SK-N-SH (cell line): Measurements from ENCODE around the gene ITGA2. TPM values are rescaled to one million over a fixed set of nuclear protein-coding genes. Genes with fewer than 3 reads are reported as not detected.
A peak's percentile ranks its signal among the peaks of the same experiment; 100 is the strongest.

Experiments used
- CTCF ChIA-PET: fragments of 300-600, 350-600 bp; formaldehyde crosslinking; extraction: SDS; loops from one replicate; lab custom pipeline; 2021; lab: Yijun Ruan, JAX
- POLR2A ChIA-PET: fragments of 350-600 bp; sonication (Branson Sonifier 250); formaldehyde crosslinking; extraction: SDS; loops from one replicate; lab custom pipeline; 2020; ENCODE audit warnings: antibody characterized with exemption, inconsistent platforms; lab: Yijun Ruan, JAX
- DNase-seq: peaks from one replicate; pipeline ENCODE4 v3.0.0; 2012
- H2AFZ ChIP-seq: fragments of 200-600 bp; sonication (generic); 2 replicates; pipeline ENCODE4 v1.8.1; 2016; ENCODE audit warnings: antibody characterized with exemption, mild to moderate bottlenecking, low read depth
- H3F3A ChIP-seq: fragments of 200-600 bp; sonication (generic); replicated peaks from 2 replicates; pipeline ENCODE3; 2016; ENCODE audit warnings: antibody characterized with exemption, mild to moderate bottlenecking; ENCODE audit not compliant: insufficient read depth
- H3K27ac ChIP-seq, 2 experiments: fragments of 200-500 bp in 1 of 2; fragments of 200-600 bp in 1 of 2; sonication (Bioruptor generic) in 1 of 2; sonication (generic), shearing (Covaris generic) in 1 of 2; 2 replicates each; pipeline versions ENCODE4 v1.5.1 to v1.6.1; 2014 to 2016; ENCODE audit warnings: low read depth in 2 of 2, inconsistent platforms in 1 of 2, low read length in 1 of 2, mild to moderate bottlenecking in 1 of 2, mixed read lengths in 1 of 2
- H3K27me3 ChIP-seq: fragments of 200-600 bp; sonication (generic), shearing (Covaris generic); 2 replicates; pipeline ENCODE4 v1.6.1; 2016; ENCODE audit warnings: mixed run types; ENCODE audit not compliant: insufficient read depth
- H3K36me3 ChIP-seq, 2 experiments: fragments of 200-500 bp in 1 of 2; fragments of 200-600 bp in 1 of 2; sonication (Bioruptor generic) in 1 of 2; sonication (generic) in 1 of 2; replicated peaks in 1 of 2; 2 replicates each; pipeline versions ENCODE3 to v1.5.1; 2014 to 2016; ENCODE audit warnings: low read length in 1 of 2, mild to moderate bottlenecking in 1 of 2; ENCODE audit not compliant: insufficient read depth in 2 of 2, control insufficient read depth in 1 of 2
- H3K4me1 ChIP-seq, 2 experiments: fragments of 200-500 bp in 1 of 2; fragments of 200-600 bp in 1 of 2; sonication (Bioruptor generic) in 1 of 2; sonication (generic), shearing (Covaris generic) in 1 of 2; 2 replicates each; pipeline versions ENCODE4 v1.5.1 to v1.6.1; 2014 to 2016; ENCODE audit warnings: low read depth in 1 of 2, low read length in 1 of 2, mixed run types in 1 of 2; ENCODE audit not compliant: insufficient read depth in 2 of 2, control insufficient read depth in 1 of 2
- H3K4me2 ChIP-seq: fragments of 200-600 bp; sonication (generic), shearing (Covaris generic); 2 replicates; pipeline ENCODE4 v1.6.1; 2017; ENCODE audit warnings: mixed run types
- H3K4me3 ChIP-seq, 2 experiments: fragments of 200-500 bp in 1 of 2; fragments of 200-600 bp in 1 of 2; sonication (Bioruptor generic) in 1 of 2; sonication (generic), shearing (Covaris generic) in 1 of 2; 2 replicates each; pipeline versions ENCODE4 v1.5.1 to v1.8.1; 2014 to 2016; ENCODE audit warnings: low read depth in 2 of 2, inconsistent platforms in 1 of 2, low read length in 1 of 2, mild to moderate bottlenecking in 1 of 2, mixed read lengths in 1 of 2, moderate library complexity in 1 of 2
- H3K79me2 ChIP-seq: fragments of 200-600 bp; sonication (generic); 2 replicates; pipeline ENCODE4 v1.8.1; 2017; ENCODE audit warnings: mild to moderate bottlenecking; ENCODE audit not compliant: insufficient read depth
- H3K9ac ChIP-seq: fragments of 200-600 bp; sonication (generic); 2 replicates; pipeline ENCODE4 v1.6.1; 2017; ENCODE audit warnings: mixed run types
- H3K9me2 ChIP-seq: fragments of 200-600 bp; sonication (generic); 2 replicates; pipeline ENCODE4 v1.6.1; 2017; ENCODE audit warnings: mixed run types
- H3K9me3 ChIP-seq: fragments of 200-600 bp; sonication (generic); 2 replicates; pipeline ENCODE4 v1.6.1; 2017; ENCODE audit warnings: mixed run types, mild to moderate bottlenecking, moderate library complexity
- H4K20me1 ChIP-seq: fragments of 200-600 bp; sonication (generic); 2 replicates; pipeline ENCODE4 v1.6.1; 2017; ENCODE audit warnings: mild to moderate bottlenecking, mixed run types; ENCODE audit not compliant: insufficient read depth
- FOSL2 ChIP-seq: IDR thresholded peaks from 2 replicates; pipeline ENCODE4 v1.4.0; 2012; ENCODE audit warnings: low read depth, mild to moderate bottlenecking, moderate library complexity, borderline replicate concordance
- GABPA ChIP-seq: IDR thresholded peaks from 2 replicates; pipeline ENCODE4 v1.4.0; 2012; ENCODE audit warnings: low read depth, mild to moderate bottlenecking
- GATA2 ChIP-seq: sonication (generic); formaldehyde crosslinking; IDR thresholded peaks from 2 replicates; pipeline ENCODE4 v1.5.0; 2020; ENCODE audit warnings: mild to moderate bottlenecking, missing genetic modification reagents
- MEF2A ChIP-seq: IDR thresholded peaks from 2 replicates; pipeline ENCODE4 v1.4.0; 2012; ENCODE audit warnings: low read depth, borderline replicate concordance
- MXI1 ChIP-seq: IDR thresholded peaks from 2 replicates; pipeline ENCODE4 v1.6.1; 2012; ENCODE audit warnings: mild to moderate bottlenecking, low read depth, low read length, improper control_type of control experiment
- NFIC ChIP-seq: IDR thresholded peaks from 2 replicates; pipeline ENCODE4 v1.4.0; 2012; ENCODE audit warnings: borderline replicate concordance
- NRF1 ChIP-seq: IDR thresholded peaks from 2 replicates; pipeline ENCODE4 v1.6.1; 2012; ENCODE audit warnings: low read depth, mild to moderate bottlenecking, low read length
- RAD21 ChIP-seq: IDR thresholded peaks from 2 replicates; pipeline ENCODE4 v1.6.1; 2012; ENCODE audit warnings: mild to moderate bottlenecking, low read length
- RCOR1 ChIP-seq: fragments of 150-350 bp; IDR thresholded peaks from 2 replicates; pipeline ENCODE4 v1.6.1; 2017; ENCODE audit warnings: antibody characterized with exemption, low read length
- RFX5 ChIP-seq: IDR thresholded peaks from 2 replicates; pipeline ENCODE4 v1.6.1; 2012; ENCODE audit warnings: mild to moderate bottlenecking, improper control_type of control experiment, low read length
- SMC3 ChIP-seq: IDR thresholded peaks from 2 replicates; pipeline ENCODE4 v1.6.1; 2012; ENCODE audit warnings: low read depth, low read length, improper control_type of control experiment
- TEAD4 ChIP-seq: IDR thresholded peaks from 2 replicates; pipeline ENCODE4 v1.4.0; 2012; ENCODE audit warnings: mild to moderate bottlenecking, borderline replicate concordance; ENCODE audit not compliant: insufficient read depth
- USF1 ChIP-seq: IDR thresholded peaks from 2 replicates; pipeline ENCODE4 v1.4.0; 2012; ENCODE audit warnings: low read depth, borderline replicate concordance
- ZBTB33 ChIP-seq: IDR thresholded peaks from 2 replicates; pipeline ENCODE4 v1.4.0; 2012; ENCODE audit warnings: low read depth, borderline replicate concordance
- WGBS: methylation state at CpG from one replicate; pipeline ENCODE4 v1.1.6; 2017; ENCODE audit warnings: low lambda C conversion rate; 5-methylcytosine and 5-hydroxymethylcytosine counted together
- polyA plus RNA-seq, 3 experiments: library from polyadenylated mRNA; depleted of rRNA; stranded (reverse); fragments of >200 nt; gene quantifications; 2 replicates each; pipeline ENCODE4 v1.2.3, GENCODE V29; 2012
- TF ChIP-seq, protein P1 (sequence below): IDR thresholded peaks from 2 replicates; pipeline ENCODE4; 2012

The ITGA2 gene
- polyA plus RNA-seq, 1 of the 3 experiments (the other 2 are of a cell fraction) = 38.2 TPM

DNA sequence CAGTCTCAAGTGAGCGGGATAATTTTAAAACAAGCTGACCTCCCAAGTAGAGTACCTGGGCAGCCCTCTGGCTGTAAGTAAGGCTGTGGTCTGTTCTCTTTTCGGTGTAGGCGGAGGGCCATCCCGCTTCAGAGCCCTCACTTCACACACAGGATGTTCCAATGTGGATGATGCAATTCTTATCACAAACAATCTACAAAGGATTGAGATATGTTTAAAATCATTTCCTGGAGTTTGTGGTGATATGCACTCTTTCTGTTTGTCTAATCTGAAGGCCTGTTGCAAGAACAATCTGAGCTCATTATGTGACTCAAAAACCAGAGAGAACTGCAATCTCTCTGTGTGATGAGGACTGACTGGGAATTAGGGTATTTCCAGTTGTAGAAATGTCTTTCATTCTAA is 42.5 kb downstream of the ITGA2 start (continued):
- TF ChIP-seq NFIC (peak; percentile 87), RFX5 (no peak), MEF2A (peak; percentile 25; the same call in 1 of the 2 replicates), ZBTB33 (peak; percentile 79; the same call in 1 of the 2 replicates), GATA2 (CRISPR knock-in tag) (no peak), NRF1 (no peak), MXI1 (no peak), SMC3 (0 out of 2 replicates have a peak, but pooled peaks have one; percentile 2)

GRCh38 chr5:53032188-53032587 is 43.0 kb downstream of the ITGA2 start:
- H3K9ac ChIP-seq = peak overlapping the region; percentile 65; the same call in 1 of the 2 replicates
- H3K9me2 ChIP-seq = no peaks in the 10 kb centered on the region
- no peak overlapping the region for H3K4me3 ChIP-seq
- peaks cover 71% of the 10 kb centered on the region for H3K79me2 ChIP-seq
- H4K20me1 ChIP-seq = no peaks in the 10 kb centered on the region
- peaks cover 5 to 73% of the 10 kb centered on the region in 2 experiments for H3K4me1 ChIP-seq
- peaks cover 92% of the 10 kb centered on the region for H3F3A ChIP-seq
- TF ChIP-seq FOSL2 (no peak), GABPA (no peak), RCOR1 (no peak), TEAD4 (no peak), MXI1 (no peak), USF1 (peak; percentile 33; the same call in 1 of the 2 replicates), RAD21 (no peak)
- TF ChIP-seq, protein P1, sequence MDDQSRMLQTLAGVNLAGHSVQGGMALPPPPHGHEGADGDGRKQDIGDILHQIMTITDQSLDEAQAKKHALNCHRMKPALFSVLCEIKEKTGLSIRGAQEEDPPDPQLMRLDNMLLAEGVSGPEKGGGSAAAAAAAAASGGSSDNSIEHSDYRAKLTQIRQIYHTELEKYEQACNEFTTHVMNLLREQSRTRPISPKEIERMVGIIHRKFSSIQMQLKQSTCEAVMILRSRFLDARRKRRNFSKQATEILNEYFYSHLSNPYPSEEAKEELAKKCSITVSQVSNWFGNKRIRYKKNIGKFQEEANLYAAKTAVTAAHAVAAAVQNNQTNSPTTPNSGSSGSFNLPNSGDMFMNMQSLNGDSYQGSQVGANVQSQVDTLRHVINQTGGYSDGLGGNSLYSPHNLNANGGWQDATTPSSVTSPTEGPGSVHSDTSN = no peak
- TF ChIP-seq, all 33 proteins: peak for 1
- Histone ChIP-seq H3K9me3 (no peaks in the 10 kb centered on the region), H2AFZ (no peak overlapping the region), H3K27me3 (no peaks in the 10 kb centered on the region), H3K27ac (peak overlapping the region; percentile 87 to 97), H3K4me2 (peak overlapping the region; percentile 19; the same call in 1 of the 2 replicates), H3K36me3 (peaks cover 3 to 44% of the 10 kb centered on the region in 2 experiments)
- POLR2A ChIA-PET = no interaction called here
- no peak for DNase-seq
- CTCF ChIA-PET = interaction anchor here (0.7 kb wide), 1 partner anchor 63 kb away, joined by 3 read pairs; no protein-coding TSS in a partner anchor
- 7% methylated on average over 2 of the region's 2 CpGs for WGBS
